Measurements from ENCODE around the gene CFAP221.

Gene CFAP221

GRCh38 chr2:119641562-119642258 lies 97.5 kb downstream of the CFAP221 start:
- Histone ChIP-seq H3K36me3 (ENCODE audit: low read depth) (no peaks in the 10 kb centered on the region), H3K27ac (ENCODE audit: poor library complexity, severe bottlenecking) (no peak overlapping the region), H3K27me3 (ENCODE audit: insufficient read depth, poor library complexity, severe bottlenecking) (no peaks in the 10 kb centered on the region), H3K9me3 (ENCODE audit: severe bottlenecking) (no peaks in the 10 kb centered on the region), H3K4me1 (ENCODE audit: insufficient read depth, poor library complexity, severe bottlenecking) (peaks cover 2% of the 10 kb centered on the region), H3K4me3 (ENCODE audit: severe bottlenecking) (no peak overlapping the region)
- peak; percentile 93 for ATAC-seq (ENCODE audit: low read depth)
- no peak for DNase-seq (ENCODE audit: low spot score)
- TF ChIP-seq CTCF (IDR thresholded peaks at IDR 0.05; ENCODE audit: poor library complexity, severe bottlenecking): peak; percentile 92

GRCh38 chr2:119644186-119644585 lies 99.9 kb downstream of the CFAP221 start:
- no peaks in the 10 kb centered on the region for H3K27me3 ChIP-seq (ENCODE audit: insufficient read depth, poor library complexity, severe bottlenecking)
- H3K4me1 ChIP-seq (ENCODE audit: insufficient read depth, poor library complexity, severe bottlenecking): peaks cover 11% of the 10 kb centered on the region
- TF ChIP-seq CTCF (IDR thresholded peaks at IDR 0.05; ENCODE audit: poor library complexity, severe bottlenecking): no peak
- H3K9me3 ChIP-seq (ENCODE audit: severe bottlenecking): no peaks in the 10 kb centered on the region
- H3K4me3 ChIP-seq (ENCODE audit: severe bottlenecking): no peak overlapping the region
- H3K36me3 ChIP-seq (ENCODE audit: low read depth): no peaks in the 10 kb centered on the region
- DNase-seq (ENCODE audit: low spot score) (no peak), ATAC-seq (ENCODE audit: low read depth) (no peak)
- H3K27ac ChIP-seq (ENCODE audit: poor library complexity, severe bottlenecking): no peak overlapping the region

- DNase-seq (ENCODE audit: low spot score) (no peak), ATAC-seq (ENCODE audit: low read depth) (no peak)
- Histone ChIP-seq H3K27ac (ENCODE audit: poor library complexity, severe bottlenecking) (no peak overlapping the region), H3K27me3 (ENCODE audit: insufficient read depth, poor library complexity, severe bottlenecking) (no peaks in the 10 kb centered on the region), H3K4me3 (ENCODE audit: severe bottlenecking) (no peak overlapping the region), H3K36me3 (ENCODE audit: low read depth) (no peaks in the 10 kb centered on the region), H3K9me3 (ENCODE audit: severe bottlenecking) (no peaks in the 10 kb centered on the region), H3K4me1 (ENCODE audit: insufficient read depth, poor library complexity, severe bottlenecking) (peaks cover 11% of the 10 kb centered on the region)
- TF ChIP-seq CTCF (IDR thresholded peaks at IDR 0.05; ENCODE audit: poor library complexity, severe bottlenecking): no peak
Measured at GRCh38 chr2:119645173-119645855, 101.1 kb downstream of the CFAP221 start.

- no peaks in the 10 kb centered on the region for H3K36me3 ChIP-seq (ENCODE audit: low read depth)
- H3K4me3 ChIP-seq (ENCODE audit: severe bottlenecking): no peak overlapping the region
- H3K27ac ChIP-seq (ENCODE audit: poor library complexity, severe bottlenecking): no peak overlapping the region
- no peaks in the 10 kb centered on the region for H3K9me3 ChIP-seq (ENCODE audit: severe bottlenecking)
- no peak for TF ChIP-seq CTCF (IDR thresholded peaks at IDR 0.05; ENCODE audit: poor library complexity, severe bottlenecking)
- no peak for ATAC-seq (ENCODE audit: low read depth)
- H3K27me3 ChIP-seq (ENCODE audit: insufficient read depth, poor library complexity, severe bottlenecking): no peaks in the 10 kb centered on the region
- DNase-seq (ENCODE audit: low spot score): no peak
- H3K4me1 ChIP-seq (ENCODE audit: insufficient read depth, poor library complexity, severe bottlenecking): peaks cover 11% of the 10 kb centered on the region
Measured at GRCh38 chr2:119646149-119646548, 101.9 kb downstream of the CFAP221 start.
